ENCODE data around the gene TNNT3.

Gene TNNT3

GRCh38 chr11:1923201-1923956 is 3.9 kb downstream of the TNNT3 start:
- no peak for DNase-seq (ENCODE audit: low spot score)

GRCh38 chr11:1924181-1924580 is 4.7 kb downstream of the TNNT3 start:
- no peak for DNase-seq (ENCODE audit: low spot score)

DNA sequence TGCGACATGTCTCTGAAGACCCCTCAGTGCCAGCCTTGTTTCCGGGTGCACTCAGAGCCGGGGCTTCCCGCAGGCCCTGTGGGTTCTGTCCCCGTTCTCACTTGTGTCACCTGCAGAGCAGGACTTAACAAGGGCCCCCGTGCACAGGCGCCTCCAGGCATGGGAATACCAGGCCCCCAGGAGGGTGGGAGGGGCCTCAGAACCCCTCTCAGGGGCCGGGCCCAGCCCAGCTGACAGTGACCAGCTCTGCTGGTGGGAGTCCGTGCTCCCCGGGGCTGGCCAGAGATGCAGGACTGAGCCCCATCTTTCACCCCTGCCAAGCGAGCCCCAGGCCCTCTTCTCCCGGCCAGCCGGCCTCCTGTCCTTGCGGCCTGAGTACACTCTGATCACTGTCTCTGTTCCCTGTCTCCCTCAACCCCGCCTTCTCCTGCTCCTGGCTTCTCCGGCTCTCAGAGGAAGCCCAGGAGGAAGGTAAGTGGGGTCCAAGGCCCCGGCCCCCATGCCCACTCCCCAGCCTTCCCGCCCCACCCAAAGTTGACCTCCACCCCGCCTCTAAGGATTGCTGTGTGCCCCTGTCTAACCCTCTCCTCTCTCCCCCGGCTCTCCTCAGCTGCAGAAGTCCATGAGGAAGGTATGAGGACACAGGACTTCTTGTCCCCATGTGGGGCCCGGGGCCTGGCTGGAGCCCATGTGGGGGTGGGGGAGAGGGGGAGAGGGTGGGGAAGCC is 5.3 kb downstream of the TNNT3 start:
- no peak for DNase-seq (ENCODE audit: low spot score)

GRCh38 chr11:1925373-1926155 is 6.1 kb downstream of the TNNT3 start:
- DNase-seq (ENCODE audit: low spot score): no peak

DNA sequence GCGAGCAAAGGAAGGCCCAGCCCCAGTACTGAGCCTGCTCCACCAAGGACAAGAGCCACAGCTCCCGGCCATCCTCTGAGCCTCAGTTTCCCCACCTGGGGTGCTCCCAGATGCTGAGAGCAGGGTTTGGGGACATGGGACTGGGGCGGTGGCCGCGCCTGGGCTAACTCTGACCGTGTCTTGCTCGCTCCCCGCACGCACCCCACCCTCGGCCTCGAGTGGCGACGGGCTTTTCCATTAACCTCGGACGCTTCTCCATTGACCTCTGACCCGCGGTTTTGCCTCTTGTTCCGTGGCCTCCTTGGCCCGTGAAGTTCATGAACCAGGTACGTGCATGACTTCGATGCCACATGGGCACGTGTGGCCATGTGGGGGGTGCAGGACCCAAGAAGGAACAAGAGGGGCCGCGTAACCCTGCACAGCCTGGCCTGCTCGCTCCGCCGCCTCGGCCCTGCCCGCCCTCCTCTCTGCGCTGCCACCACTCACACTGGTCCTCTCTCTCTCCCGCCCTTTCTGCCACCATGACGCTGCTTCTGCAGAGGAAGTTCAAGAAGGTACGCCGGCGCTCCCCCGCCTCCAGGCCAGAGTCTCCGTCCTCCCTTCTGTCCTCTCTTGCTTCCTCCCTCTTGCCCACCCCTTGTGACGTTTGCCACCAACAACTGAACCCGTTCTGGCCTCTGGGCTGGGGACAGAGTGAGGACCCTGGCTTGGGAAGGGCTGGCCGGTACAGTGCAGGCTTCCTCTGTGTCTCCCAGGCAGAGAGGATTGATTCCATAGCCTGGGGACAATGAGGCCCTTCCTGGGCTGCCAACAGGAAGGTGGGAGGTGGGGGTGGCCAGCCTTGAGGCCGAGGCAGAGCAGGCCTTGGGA is 6.9 kb downstream of the TNNT3 start:
- no peak for DNase-seq (ENCODE audit: low spot score)

- DNase-seq (ENCODE audit: low spot score): no peak
Measured at GRCh38 chr11:1927026-1927847, 7.7 kb downstream of the TNNT3 start.

DNA sequence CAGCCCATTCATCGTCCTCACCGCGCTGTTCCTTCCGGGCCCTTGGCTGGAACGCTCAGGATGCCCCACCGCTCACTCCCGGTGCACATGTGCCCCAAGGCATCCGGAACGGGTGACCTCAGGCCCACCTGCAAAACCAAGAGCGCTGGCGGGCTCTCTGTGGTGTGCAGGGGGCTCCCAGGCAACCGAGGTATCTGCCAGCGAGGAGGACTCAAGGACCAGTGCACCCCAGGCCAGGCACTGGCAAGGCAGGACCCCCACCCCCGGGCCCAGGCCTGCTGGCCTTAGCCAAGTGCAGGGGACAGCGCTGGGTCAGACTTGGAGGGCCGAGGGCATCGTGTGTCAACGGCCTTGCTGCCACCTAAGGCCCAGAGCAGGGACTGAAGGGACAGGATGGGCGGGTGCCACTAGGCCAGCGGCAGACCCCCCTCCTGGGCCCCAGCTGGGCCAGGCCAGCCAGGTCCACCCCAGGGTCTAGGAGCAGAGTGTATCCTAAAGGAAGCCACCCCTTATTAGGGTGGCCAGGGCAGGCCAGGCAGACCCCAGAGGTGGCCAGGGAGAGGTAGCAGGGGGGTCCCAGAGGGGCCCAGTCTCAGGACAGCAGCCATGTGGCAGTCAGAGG is 8.5 kb downstream of the TNNT3 start:
- DNase-seq (ENCODE audit: low spot score): no peak

GRCh38 chr11:1928470-1928890 is 9.0 kb downstream of the TNNT3 start:
- DNase-seq (ENCODE audit: low spot score): no peak

DNA sequence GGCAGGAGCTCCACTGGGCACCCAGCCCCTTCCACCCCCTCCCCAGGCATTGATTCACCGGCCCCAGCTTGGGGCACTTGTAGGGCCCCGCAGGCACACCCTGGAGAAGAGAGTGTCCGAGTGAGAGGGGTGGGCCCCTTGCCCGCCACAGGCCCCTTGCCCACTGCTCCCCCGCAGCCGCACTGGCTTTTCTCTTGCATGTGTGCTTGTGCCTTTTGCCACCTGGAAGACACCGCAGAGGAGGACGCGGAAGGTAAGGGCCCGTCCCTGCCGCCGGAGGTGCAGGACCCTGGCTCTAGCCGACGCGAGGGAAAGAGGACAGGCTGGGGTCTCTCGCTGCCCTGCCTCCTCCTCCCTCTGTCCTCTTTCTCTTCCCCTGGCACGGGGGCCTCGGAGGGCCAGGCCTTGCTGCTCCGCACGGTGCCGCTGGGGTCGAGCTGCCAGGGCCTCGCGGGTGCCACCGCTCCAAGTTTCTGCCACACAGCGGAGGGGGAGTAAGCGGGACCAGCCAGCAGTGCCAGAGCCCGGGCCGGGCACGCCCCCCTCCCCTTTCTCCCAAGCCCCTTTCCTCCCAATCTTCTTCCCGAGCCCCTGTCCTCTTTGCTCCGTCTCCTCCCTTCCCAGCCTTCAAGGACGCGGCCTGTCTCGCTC is 9.5 kb downstream of the TNNT3 start:
- no peak for DNase-seq (ENCODE audit: low spot score)

DNA sequence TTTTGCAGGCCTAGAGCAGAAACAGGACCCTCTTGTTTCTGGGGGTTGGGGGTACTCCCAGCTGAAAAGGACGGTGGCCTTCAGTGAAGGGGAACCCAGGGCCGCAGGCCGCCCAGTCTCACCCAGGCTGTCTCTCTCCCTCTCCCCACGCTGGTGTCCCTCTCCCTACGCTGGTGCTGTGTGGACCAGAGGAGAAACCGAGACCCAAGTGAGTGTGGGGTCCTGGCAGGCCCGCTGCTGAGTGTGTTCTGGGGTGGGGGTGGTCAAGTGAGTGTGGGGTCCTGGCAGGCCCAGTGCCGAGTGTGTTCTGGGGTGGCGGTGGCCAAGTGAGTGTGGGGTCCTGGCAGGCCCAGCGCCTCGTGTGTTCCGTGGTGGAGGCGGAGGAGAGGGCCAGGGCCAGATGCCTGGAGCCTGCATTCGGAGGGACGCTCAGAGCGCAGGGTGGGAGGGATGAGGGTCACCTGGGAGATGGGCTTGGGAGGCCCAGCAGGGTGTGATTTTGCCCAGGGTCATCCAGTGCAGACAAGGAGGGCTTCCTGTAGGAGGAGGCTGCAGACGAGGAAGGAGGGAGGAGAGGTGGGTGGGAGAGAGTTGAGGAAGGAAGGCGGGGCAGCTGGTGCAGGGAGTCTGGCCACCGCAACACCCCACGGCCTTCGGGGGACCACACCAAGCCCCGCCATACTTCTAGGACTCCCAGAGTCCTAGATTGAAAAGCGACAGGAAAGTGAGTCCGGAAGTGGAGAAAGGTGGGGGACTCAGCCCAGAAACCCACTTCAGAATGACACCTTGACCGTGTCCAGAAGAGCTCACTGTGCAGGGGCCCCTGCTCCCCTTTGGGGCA is 10.3 kb downstream of the TNNT3 start:
- no peak for DNase-seq (ENCODE audit: low spot score)

GRCh38 chr11:1930462-1930830 is 10.9 kb downstream of the TNNT3 start:
- DNase-seq (ENCODE audit: low spot score): no peak

DNA sequence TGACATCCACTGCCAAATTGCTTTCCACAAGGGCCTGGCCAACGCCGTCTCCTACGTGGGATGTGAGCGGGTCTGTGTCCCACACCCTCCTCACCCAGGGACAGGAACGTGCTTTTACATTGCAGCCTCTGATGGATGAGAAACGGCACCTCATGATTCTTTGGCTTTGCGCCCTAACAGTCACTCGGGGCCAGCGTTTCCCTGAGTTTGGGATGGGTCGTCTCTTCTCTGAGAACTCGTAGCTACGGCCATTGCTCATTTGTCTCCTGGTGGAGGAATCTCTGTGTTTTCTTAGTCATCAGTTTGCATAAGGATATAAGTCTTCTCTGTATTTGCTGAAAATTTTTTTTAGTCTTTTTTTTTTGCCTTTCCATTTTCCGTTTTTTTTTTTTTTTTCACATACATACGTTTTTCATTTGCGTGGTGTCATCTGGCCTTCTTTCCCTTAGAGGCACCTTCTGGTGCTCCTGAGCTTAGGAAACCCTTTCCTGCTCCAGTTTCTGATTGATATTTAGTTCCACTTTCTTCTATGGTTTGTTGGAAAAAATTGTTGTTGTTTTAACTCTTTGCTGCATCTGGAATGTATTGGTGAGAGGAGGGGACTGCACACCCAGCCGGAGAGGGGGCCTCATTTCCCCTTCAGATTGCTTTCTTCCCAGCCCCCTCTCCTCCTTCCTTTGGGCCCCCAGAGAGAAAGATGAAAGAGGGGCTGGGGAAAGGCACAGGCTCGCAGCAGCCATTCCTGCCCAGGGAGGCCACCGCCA is 12.0 kb downstream of the TNNT3 start:
- no peak for DNase-seq (ENCODE audit: low spot score)

DNA sequence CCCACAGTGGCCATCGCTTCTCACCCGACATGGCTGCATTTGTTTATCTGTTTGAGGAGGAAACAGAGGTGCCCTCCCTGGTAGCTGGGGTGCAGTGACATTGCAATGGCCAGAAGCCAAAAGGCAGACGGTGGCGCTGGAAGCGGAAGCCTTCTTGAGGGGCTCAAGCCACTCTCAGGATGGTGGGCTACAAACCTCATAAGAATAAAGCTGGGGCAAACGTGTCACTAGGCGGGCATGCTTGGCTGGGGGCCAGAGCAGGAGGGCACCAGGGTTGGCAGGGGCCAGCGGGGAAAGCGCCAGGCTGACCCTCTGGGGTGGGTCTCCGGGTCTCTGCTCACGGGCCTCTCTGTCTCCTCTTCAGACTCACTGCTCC is 12.6 kb downstream of the TNNT3 start:
- no peak for DNase-seq (ENCODE audit: low spot score)

- no peak for DNase-seq (ENCODE audit: low spot score)
Measured at GRCh38 chr11:1932681-1933080, 13.2 kb downstream of the TNNT3 start.

DNA sequence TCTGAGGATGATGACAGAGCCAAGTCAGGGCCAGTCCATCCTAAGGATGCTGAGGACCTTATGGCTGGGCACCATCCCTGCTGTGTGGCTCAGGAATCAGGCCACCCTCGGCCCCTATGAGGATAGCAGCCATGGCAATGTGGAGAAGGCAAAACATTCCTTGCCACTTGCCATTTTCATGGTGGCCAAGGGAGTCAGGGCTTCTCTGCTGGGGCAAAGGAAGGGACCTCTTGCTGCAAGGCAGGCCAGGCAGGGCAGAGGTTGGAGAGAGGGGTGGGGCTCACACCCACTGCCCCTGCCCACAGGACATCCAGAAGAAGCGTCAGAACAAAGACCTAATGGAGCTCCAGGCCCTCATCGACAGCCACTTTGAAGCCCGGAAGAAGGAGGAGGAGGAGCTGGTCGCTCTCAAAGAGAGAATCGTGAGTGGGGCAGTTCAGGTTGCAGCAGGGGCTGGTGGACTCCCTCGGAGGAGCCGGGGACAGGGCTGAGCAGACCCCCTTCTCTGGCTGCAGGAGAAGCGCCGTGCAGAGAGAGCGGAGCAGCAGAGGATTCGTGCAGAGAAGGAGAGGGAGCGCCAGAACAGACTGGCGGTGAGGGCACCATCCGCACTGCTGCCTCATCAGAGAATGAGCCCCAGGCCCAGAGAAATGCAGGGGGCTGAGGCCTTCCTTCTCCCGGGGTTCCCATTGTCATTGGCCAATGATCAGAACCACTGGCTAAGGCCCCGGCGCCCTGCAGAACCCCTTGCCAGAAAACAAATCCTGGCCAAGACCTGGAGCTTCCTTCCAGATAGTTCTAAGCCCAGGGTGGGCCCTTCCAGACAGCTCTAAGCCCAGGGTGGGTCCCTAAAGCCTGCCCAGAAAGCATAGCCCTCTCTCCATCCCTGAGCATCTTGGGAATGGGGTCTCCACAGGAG is 14.2 kb downstream of the TNNT3 start:
- no peak for DNase-seq (ENCODE audit: low spot score)

DNA sequence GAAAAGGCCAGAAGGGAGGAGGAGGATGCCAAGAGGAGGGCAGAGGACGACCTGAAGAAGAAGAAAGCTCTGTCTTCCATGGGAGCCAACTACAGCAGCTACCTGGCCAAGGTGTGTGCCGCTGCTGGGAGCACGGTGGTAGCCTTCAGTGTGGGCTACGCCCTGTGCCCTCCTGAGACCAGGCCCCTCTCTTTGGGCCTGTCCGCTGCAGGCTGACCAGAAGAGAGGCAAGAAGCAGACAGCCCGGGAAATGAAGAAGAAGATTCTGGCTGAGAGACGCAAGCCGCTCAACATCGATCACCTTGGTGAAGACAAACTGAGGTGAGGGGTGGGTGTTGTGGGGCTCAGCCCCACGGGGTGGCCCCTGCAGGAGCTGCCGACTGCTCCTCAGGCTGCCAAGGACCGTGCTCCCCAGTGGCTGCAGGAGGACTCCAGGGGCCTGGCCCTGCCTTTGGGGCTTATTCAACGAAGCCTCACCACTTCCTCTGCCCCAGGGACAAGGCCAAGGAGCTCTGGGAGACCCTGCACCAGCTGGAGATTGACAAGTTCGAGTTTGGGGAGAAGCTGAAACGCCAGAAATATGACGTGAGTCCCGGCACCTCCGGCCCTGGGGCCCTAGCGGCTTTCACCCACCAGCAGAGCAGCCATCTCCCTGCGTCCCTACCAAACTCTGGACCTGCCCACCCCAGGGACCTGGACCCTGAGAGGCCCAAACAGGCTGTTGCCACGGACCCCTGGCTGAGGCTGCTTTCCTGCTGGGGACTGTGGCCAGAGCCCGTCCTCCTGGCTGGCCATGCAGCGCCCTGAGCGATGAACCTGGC is 15.0 kb downstream of the TNNT3 start:
- DNase-seq (ENCODE audit: low spot score): no peak
